Calu3 (cell line): Measurements from ENCODE around the gene AVPI1. TPM values are rescaled to one million over a fixed set of nuclear protein-coding genes. Genes with fewer than 3 reads are reported as not detected.

ENCODE experiments used
- BruUV-seq: library from RNA; stranded (reverse); fragments of 400-500 nt; replicated peaks from 2 replicates; lab custom pipeline; 2021; lab: Mats Ljungman, UMichigan
- CTCF ChIA-PET: fragments of 300-600 bp; sonication (Branson Sonifier 250); formaldehyde crosslinking; loops from one replicate; lab custom pipeline; 2022; ENCODE audit warnings: antibody characterized with exemption; lab: Charles Lee
- DNase-seq: peaks from one replicate; pipeline ENCODE4 v3.0.0; 2022
- H3K27ac Mint-ChIP-seq: one replicate; pipeline ENCODE4 v1.8.0; 2022; ENCODE audit warnings: mixed read lengths; ENCODE audit not compliant: unreplicated experiment
- H3K27me3 Mint-ChIP-seq: one replicate; pipeline ENCODE4 v1.8.0; 2022; ENCODE audit warnings: mixed read lengths; ENCODE audit not compliant: unreplicated experiment
- H3K36me3 Mint-ChIP-seq: one replicate; pipeline ENCODE4 v1.8.0; 2022; ENCODE audit warnings: mild to moderate bottlenecking, moderate library complexity, mixed read lengths; ENCODE audit not compliant: insufficient read depth, unreplicated experiment
- H3K4me1 Mint-ChIP-seq: one replicate; pipeline ENCODE4 v1.8.0; 2022; ENCODE audit warnings: mild to moderate bottlenecking, low read depth, mixed read lengths; ENCODE audit not compliant: unreplicated experiment
- H3K4me3 Mint-ChIP-seq: one replicate; pipeline ENCODE4 v1.8.0; 2022; ENCODE audit warnings: mild to moderate bottlenecking, low read depth, moderate library complexity, mixed read lengths; ENCODE audit not compliant: unreplicated experiment
- H3K9me3 Mint-ChIP-seq: one replicate; pipeline ENCODE4 v1.8.0; 2022; ENCODE audit warnings: low read depth, mixed read lengths; ENCODE audit not compliant: unreplicated experiment
- CTCF ChIP-seq: fragments of 200-600 bp; IDR thresholded peaks from one replicate; pipeline ENCODE4 v1.8.0; 2022; ENCODE audit warnings: antibody characterized with exemption; ENCODE audit not compliant: unreplicated experiment
- intact Hi-C: fragments of 100-400 bp; cut with micrococcal nuclease; formaldehyde crosslinking; loops from one replicate; pipeline ENCODE4 v1.10.0; 2022; ENCODE audit not compliant: unreplicated experiment
- total RNA-seq: library from RNA; stranded (reverse); gene quantifications from 2 replicates; pipeline ENCODE4 v1.2.3, GENCODE V29; 2022

AVPI1 gene
- total RNA-seq, 1 experiment from 2014 or later = 16.9 TPM

DNA sequence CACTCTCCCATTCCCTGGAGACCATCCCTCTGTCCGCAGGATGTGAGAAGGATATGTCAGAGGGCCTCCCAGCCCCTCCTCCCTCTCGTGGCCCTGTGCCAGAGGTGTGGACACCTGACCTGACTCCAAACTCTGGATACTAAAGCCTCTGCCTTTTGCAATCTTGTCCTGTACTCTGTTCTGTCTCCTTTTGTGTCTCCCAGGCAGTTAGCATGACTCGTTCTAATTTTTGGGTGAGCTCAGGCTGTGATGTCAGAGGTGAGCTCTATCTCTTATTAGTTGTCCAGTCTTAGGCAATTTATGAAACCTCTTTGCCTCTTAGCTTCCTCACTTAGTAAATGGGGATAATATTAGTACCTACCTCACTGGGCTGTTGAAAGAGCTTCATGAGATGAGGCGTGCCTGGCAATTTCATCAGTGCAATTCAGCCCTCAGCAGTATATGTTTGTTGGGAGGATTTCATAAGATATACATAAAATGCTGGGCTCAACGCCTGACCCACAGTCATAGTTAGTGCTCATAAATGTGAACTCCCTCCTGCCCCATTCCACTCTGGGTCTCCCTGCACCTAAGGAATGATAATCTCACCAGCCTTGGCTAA, 37.4 kb upstream of the AVPI1 start:
- no peak for DNase-seq
- TF ChIP-seq CTCF = no peak
- Mint-ChIP-seq H3K27ac (no peak overlapping the region), H3K4me3 (no peak overlapping the region), H3K27me3 (no peaks in the 10 kb centered on the region), H3K9me3 (no peaks in the 10 kb centered on the region), H3K36me3 (peaks cover 8% of the 10 kb centered on the region), H3K4me1 (peaks cover 4% of the 10 kb centered on the region)
- intact Hi-C loops = no loop called here
- BruUV-seq = no TSS peak
- CTCF ChIA-PET = interaction anchor here (0.6 to 0.7 kb wide), 2 partner anchors 15 to 260 kb away, joined by 5 to 6 read pairs; no protein-coding TSS in a partner anchor

GRCh38 chr10:97723001-97723400, 36.0 kb upstream of the AVPI1 start:
- no peak for DNase-seq

DNA sequence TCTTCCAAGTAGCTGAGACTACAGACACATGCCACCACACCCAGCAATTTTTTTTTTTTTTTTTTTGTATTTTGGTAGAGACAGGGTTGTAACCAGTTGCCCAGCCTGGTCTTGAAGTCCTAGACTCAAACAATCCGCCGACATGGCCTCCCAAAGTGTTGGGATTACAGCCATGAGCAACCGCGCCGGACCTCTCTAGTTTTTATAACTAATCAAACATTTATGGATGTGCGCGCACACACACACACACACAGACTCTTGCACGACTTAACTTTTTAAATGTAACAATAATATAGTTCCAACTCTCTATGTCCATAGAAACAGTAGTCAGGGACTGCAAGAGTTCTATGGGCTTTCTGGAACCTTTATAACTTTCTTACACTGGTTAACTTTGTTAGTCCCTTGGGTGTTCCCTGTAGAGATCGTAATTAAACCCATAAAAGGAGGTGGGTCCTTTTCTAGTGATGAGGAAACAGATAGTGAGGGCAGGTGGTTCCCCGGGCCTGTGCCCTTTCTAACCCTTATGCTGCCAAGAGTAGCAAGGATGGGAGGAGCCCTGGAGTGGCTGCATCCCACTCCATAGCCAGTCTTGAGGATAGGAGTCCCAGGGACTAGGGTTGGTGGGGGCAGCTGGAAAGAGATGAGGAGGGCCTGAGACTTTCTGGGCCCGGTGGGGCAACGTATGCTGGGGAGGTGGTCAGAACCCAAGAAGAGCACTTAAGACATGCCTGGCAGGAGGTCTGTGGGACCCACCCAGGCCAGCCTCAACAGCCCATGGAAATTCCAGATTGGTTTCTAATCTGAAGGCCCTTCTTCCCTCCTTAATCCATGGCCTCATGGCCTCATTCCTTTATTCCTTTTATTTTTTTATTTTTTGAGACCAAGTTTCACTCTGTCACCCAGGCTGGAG, 35.1 kb upstream of the AVPI1 start:
- intact Hi-C loops = no loop called here
- TF ChIP-seq CTCF = no peak
- CTCF ChIA-PET = no interaction called here
- H3K4me3 Mint-ChIP-seq = no peak overlapping the region
- peaks cover 22% of the 10 kb centered on the region for H3K36me3 Mint-ChIP-seq
- H3K9me3 Mint-ChIP-seq = no peaks in the 10 kb centered on the region
- no TSS peak for BruUV-seq
- peaks cover 21% of the 10 kb centered on the region for H3K4me1 Mint-ChIP-seq
- no peak for DNase-seq
- peak overlapping the region; percentile 60 for H3K27ac Mint-ChIP-seq
- H3K27me3 Mint-ChIP-seq = no peaks in the 10 kb centered on the region

More at GRCh38 chr10:97723001-97723400, 36.0 kb upstream of the AVPI1 start:
- BruUV-seq = no TSS peak
- intact Hi-C loops = no loop called here
- no peaks in the 10 kb centered on the region for H3K9me3 Mint-ChIP-seq
- CTCF ChIA-PET = no interaction called here
- H3K27me3 Mint-ChIP-seq = no peaks in the 10 kb centered on the region
- H3K4me3 Mint-ChIP-seq = no peak overlapping the region
- TF ChIP-seq CTCF = no peak
- peaks cover 17% of the 10 kb centered on the region for H3K4me1 Mint-ChIP-seq
- H3K36me3 Mint-ChIP-seq = peaks cover 22% of the 10 kb centered on the region
- no peak overlapping the region for H3K27ac Mint-ChIP-seq

DNA sequence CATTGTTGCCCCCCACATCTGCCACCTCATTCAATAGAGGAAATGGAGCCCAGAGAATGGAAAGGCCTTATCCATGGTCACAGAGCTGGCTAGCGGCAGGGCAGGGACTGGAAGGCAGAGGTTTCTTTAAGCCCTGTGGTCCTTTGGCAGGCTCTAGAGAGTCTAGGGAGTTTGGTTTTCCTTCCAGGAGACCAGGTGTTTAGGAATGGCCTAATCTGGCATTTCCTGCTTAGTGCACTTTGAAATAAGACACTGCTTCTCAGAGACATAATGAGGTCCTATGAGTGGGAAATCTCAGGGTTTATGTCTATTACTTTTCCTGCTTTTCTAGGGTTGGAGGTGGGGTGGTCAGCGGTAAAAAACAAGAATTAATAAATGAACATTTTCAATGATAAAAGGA, 32.6 kb upstream of the AVPI1 start:
- Mint-ChIP-seq H3K27ac (peak overlapping the region; percentile 60), H3K9me3 (no peaks in the 10 kb centered on the region), H3K4me3 (no peak overlapping the region), H3K27me3 (no peaks in the 10 kb centered on the region), H3K36me3 (peaks cover 27% of the 10 kb centered on the region), H3K4me1 (peaks cover 21% of the 10 kb centered on the region)
- TF ChIP-seq CTCF = no peak
- no peak for DNase-seq
- no TSS peak for BruUV-seq
- intact Hi-C loops = loop anchor here (5.0 kb wide), 1 partner anchor 42 kb away; no protein-coding TSS in a partner anchor
- CTCF ChIA-PET = no interaction called here
